ENCODE data around the gene DIO3.

The DIO3 gene

GRCh38 chr14:101604228-101604934 lies 43.1 kb downstream of the DIO3 start:
- TF ChIP-seq CTCF (conservative IDR thresholded peaks at IDR 0.05; ENCODE audit: low read length), result no peak
- H3K4me3 ChIP-seq (ENCODE audit: low read length), result no peak overlapping the region
- DNase-seq (ENCODE audit: low read depth), result no peak

GRCh38 chr14:101604935-101605780 lies 43.9 kb downstream of the DIO3 start:
- H3K4me3 ChIP-seq (ENCODE audit: low read length), result no peak overlapping the region
- no peak for TF ChIP-seq CTCF (conservative IDR thresholded peaks at IDR 0.05; ENCODE audit: low read length)
- no peak for DNase-seq (ENCODE audit: low read depth)

GRCh38 chr14:101605836-101606235 lies 44.5 kb downstream of the DIO3 start:
- no peak for DNase-seq (ENCODE audit: low read depth)

More at GRCh38 chr14:101605836-101606235, 44.5 kb downstream of the DIO3 start:
- no peak for TF ChIP-seq CTCF (conservative IDR thresholded peaks at IDR 0.05; ENCODE audit: low read length)
- no peak overlapping the region for H3K4me3 ChIP-seq (ENCODE audit: low read length)

Data from AG10803 (cell line).